22Rv1 (cell line): ENCODE results near the gene CARMIL1.

ENCODE experiments used
- CTCF ChIP-seq: fragments of 450-650 bp; IDR thresholded peaks from 2 replicates; pipeline ENCODE4 v1.5.1; 2017; ENCODE audit warnings: mild to moderate bottlenecking
- ZFX ChIP-seq: fragments of 450-650 bp; IDR thresholded peaks from 2 replicates; pipeline ENCODE4 v1.6.1; 2017; ENCODE audit warnings: antibody characterized with exemption, borderline replicate concordance

GRCh38 chr6:25365154-25365553 is 86.0 kb downstream of the CARMIL1 start:
- TF ChIP-seq CTCF (no peak), ZFX (no peak)
